NCI-H1930 (cell line): ENCODE results near the gene PTPN18.
A peak's percentile ranks its signal among the peaks of the same experiment; 100 is the strongest.
"Not testable (repeated sequence)": the region's sequence is repeated elsewhere in the genome, so short reads cannot be mapped to it uniquely, and the experiment has no call there.

Source experiments
- DNase-seq, 2 experiments: peaks; one replicate each; lab custom pipeline; 2025; lab: John Stamatoyannopoulos, UW

PTPN18 gene

GRCh38 chr2:130381145-130381544 is 25.3 kb downstream of the PTPN18 start:
- no peak for DNase-seq

GRCh38 chr2:130381619-130382018 is 25.8 kb downstream of the PTPN18 start:
- no peak for DNase-seq

GRCh38 chr2:130382313-130382917 is 26.6 kb downstream of the PTPN18 start:
- no peak for DNase-seq

GRCh38 chr2:130385709-130386108 is 29.9 kb downstream of the PTPN18 start:
- DNase-seq: no peak

- DNase-seq: no peak
Measured at GRCh38 chr2:130387071-130387400, 31.2 kb downstream of the PTPN18 start.

- no peak for DNase-seq
Measured at GRCh38 chr2:130387804-130388203, 31.9 kb downstream of the PTPN18 start.

GRCh38 chr2:130388221-130388907 is 32.5 kb downstream of the PTPN18 start:
- DNase-seq: no peak

GRCh38 chr2:130389358-130389757 is 33.5 kb downstream of the PTPN18 start:
- no peak for DNase-seq

- no peak for DNase-seq
Measured at GRCh38 chr2:130389783-130390182, 33.9 kb downstream of the PTPN18 start.

- DNase-seq: no peak
Measured at GRCh38 chr2:130390460-130391057, 34.7 kb downstream of the PTPN18 start.

- DNase-seq: peak; percentile 26 to 64
Measured at GRCh38 chr2:130391058-130391871, 35.4 kb downstream of the PTPN18 start.

- no peak for DNase-seq
Measured at GRCh38 chr2:130391872-130392670, 36.2 kb downstream of the PTPN18 start.

GRCh38 chr2:130393318-130393910 is 37.6 kb downstream of the PTPN18 start:
- DNase-seq: no peak

GRCh38 chr2:130406280-130406679 is 50.4 kb downstream of the PTPN18 start:
- DNase-seq: not testable (repeated sequence)

- not testable (repeated sequence) for DNase-seq
Measured at GRCh38 chr2:130416693-130417092, 60.8 kb downstream of the PTPN18 start.

- not testable (repeated sequence) for DNase-seq
Measured at GRCh38 chr2:130418845-130419244, 63.0 kb downstream of the PTPN18 start.
